ENCODE data around the gene FOSL2.

Gene FOSL2

GRCh38 chr2:28435241-28435640 lies 42.6 kb downstream of the FOSL2 start:
- Histone ChIP-seq H3K4me3 (ENCODE audit: low read length) (no peak overlapping the region), H3K23ac (ENCODE audit: low read length) (no peak overlapping the region), H4K8ac (ENCODE audit: low read depth, low read length) (no peak overlapping the region), H3K27ac (ENCODE audit: low read depth, low read length) (no peak overlapping the region), H3K79me2 (ENCODE audit: control insufficient read depth, insufficient read depth, low read length) (no peaks in the 10 kb centered on the region), H3K27me3 (ENCODE audit: insufficient read depth, low read length, poor library complexity) (no peaks in the 10 kb centered on the region), H4K5ac (ENCODE audit: low read length) (no peak overlapping the region), H3K36me3 (ENCODE audit: control insufficient read depth, insufficient read depth, low read length) (no peaks in the 10 kb centered on the region), H2BK15ac (replicated peaks; ENCODE audit: low read depth) (no peak overlapping the region), H3K56ac (ENCODE audit: low read length) (no peak overlapping the region), H2AK5ac (ENCODE audit: low read length) (no peak overlapping the region), H3K4me1 (ENCODE audit: control insufficient read depth, low read depth, low read length) (no peaks in the 10 kb centered on the region), H2BK5ac (ENCODE audit: low read length) (no peak overlapping the region), H3K4ac (ENCODE audit: low read depth, low read length) (no peak overlapping the region), H3K79me1 (ENCODE audit: low read length) (no peaks in the 10 kb centered on the region), H2BK120ac (ENCODE audit: low read depth, low read length) (no peak overlapping the region), H3K4me2 (ENCODE audit: low read length) (no peak overlapping the region), H3K18ac (ENCODE audit: low read length) (no peak overlapping the region), H3K9ac (ENCODE audit: low read length) (no peak overlapping the region)
- DNase-seq, result no peak
- WGBS (ENCODE audit: extremely low coverage, insufficient coverage, low lambda C conversion rate), result no CpG with 5 or more reads among the region's 4 CpGs

GRCh38 chr2:28435814-28436351 lies 43.2 kb downstream of the FOSL2 start:
- whole genome bisulfite sequencing (ENCODE audit: extremely low coverage, insufficient coverage, low lambda C conversion rate), result no CpG with 5 or more reads among the region's 4 CpGs
- H3K79me1 ChIP-seq (ENCODE audit: low read length), result no peaks in the 10 kb centered on the region

GRCh38 chr2:28436525-28437051 lies 43.9 kb downstream of the FOSL2 start:
- no peak overlapping the region for H3K27ac ChIP-seq (ENCODE audit: low read depth, low read length)
- no peak for DNase-seq

More at GRCh38 chr2:28435814-28436351, 43.2 kb downstream of the FOSL2 start:
- Histone ChIP-seq H2BK5ac (ENCODE audit: low read length) (no peak overlapping the region), H2AK5ac (ENCODE audit: low read length) (no peak overlapping the region), H3K27ac (ENCODE audit: low read depth, low read length) (no peak overlapping the region), H3K56ac (ENCODE audit: low read length) (no peak overlapping the region), H3K36me3 (ENCODE audit: control insufficient read depth, insufficient read depth, low read length) (no peaks in the 10 kb centered on the region), H3K23ac (ENCODE audit: low read length) (no peak overlapping the region), H3K4me3 (ENCODE audit: low read length) (no peak overlapping the region), H3K9ac (ENCODE audit: low read length) (no peak overlapping the region), H2BK120ac (ENCODE audit: low read depth, low read length) (no peak overlapping the region), H4K8ac (ENCODE audit: low read depth, low read length) (no peak overlapping the region), H3K27me3 (ENCODE audit: insufficient read depth, low read length, poor library complexity) (no peaks in the 10 kb centered on the region), H3K4me1 (ENCODE audit: control insufficient read depth, low read depth, low read length) (no peaks in the 10 kb centered on the region), H3K18ac (ENCODE audit: low read length) (no peak overlapping the region), H2BK15ac (replicated peaks; ENCODE audit: low read depth) (no peak overlapping the region), H4K5ac (ENCODE audit: low read length) (no peak overlapping the region), H3K79me2 (ENCODE audit: control insufficient read depth, insufficient read depth, low read length) (no peaks in the 10 kb centered on the region), H3K4ac (ENCODE audit: low read depth, low read length) (no peak overlapping the region), H3K4me2 (ENCODE audit: low read length) (no peak overlapping the region)
- DNase-seq, result no peak

GRCh38 chr2:28437149-28437835 lies 44.6 kb downstream of the FOSL2 start:
- H4K5ac ChIP-seq (ENCODE audit: low read length), result no peak overlapping the region
- no peak overlapping the region for H2BK15ac ChIP-seq (replicated peaks; ENCODE audit: low read depth)
- no peak overlapping the region for H3K9ac ChIP-seq (ENCODE audit: low read length)
- DNase-seq, result peak; percentile 61
- no CpG with 5 or more reads among the region's 18 CpGs for WGBS (ENCODE audit: extremely low coverage, insufficient coverage, low lambda C conversion rate)
- no peaks in the 10 kb centered on the region for H3K4me1 ChIP-seq (ENCODE audit: control insufficient read depth, low read depth, low read length)
- H2BK5ac ChIP-seq (ENCODE audit: low read length), result no peak overlapping the region
- H3K79me1 ChIP-seq (ENCODE audit: low read length), result no peaks in the 10 kb centered on the region
- no peaks in the 10 kb centered on the region for H3K36me3 ChIP-seq (ENCODE audit: control insufficient read depth, insufficient read depth, low read length)
- no peaks in the 10 kb centered on the region for H3K79me2 ChIP-seq (ENCODE audit: control insufficient read depth, insufficient read depth, low read length)
- H3K27me3 ChIP-seq (ENCODE audit: insufficient read depth, low read length, poor library complexity), result no peaks in the 10 kb centered on the region
- H3K27ac ChIP-seq (ENCODE audit: low read depth, low read length), result no peak overlapping the region
- no peak overlapping the region for H3K18ac ChIP-seq (ENCODE audit: low read length)
- no peak overlapping the region for H3K23ac ChIP-seq (ENCODE audit: low read length)
- H3K4ac ChIP-seq (ENCODE audit: low read depth, low read length), result no peak overlapping the region
- no peak overlapping the region for H2BK120ac ChIP-seq (ENCODE audit: low read depth, low read length)
- H3K4me3 ChIP-seq (ENCODE audit: low read length), result no peak overlapping the region
- no peak overlapping the region for H2AK5ac ChIP-seq (ENCODE audit: low read length)
- H3K4me2 ChIP-seq (ENCODE audit: low read length), result no peak overlapping the region
- no peak overlapping the region for H3K56ac ChIP-seq (ENCODE audit: low read length)
- H4K8ac ChIP-seq (ENCODE audit: low read depth, low read length), result no peak overlapping the region

More at GRCh38 chr2:28436525-28437051, 43.9 kb downstream of the FOSL2 start:
- H3K9ac ChIP-seq (ENCODE audit: low read length), result no peak overlapping the region
- no peak overlapping the region for H3K56ac ChIP-seq (ENCODE audit: low read length)
- no peak overlapping the region for H2BK5ac ChIP-seq (ENCODE audit: low read length)
- no peak overlapping the region for H2BK120ac ChIP-seq (ENCODE audit: low read depth, low read length)
- no peak overlapping the region for H4K5ac ChIP-seq (ENCODE audit: low read length)
- no peak overlapping the region for H3K18ac ChIP-seq (ENCODE audit: low read length)
- no peak overlapping the region for H2BK15ac ChIP-seq (replicated peaks; ENCODE audit: low read depth)
- no peaks in the 10 kb centered on the region for H3K4me1 ChIP-seq (ENCODE audit: control insufficient read depth, low read depth, low read length)
- H3K36me3 ChIP-seq (ENCODE audit: control insufficient read depth, insufficient read depth, low read length), result no peaks in the 10 kb centered on the region
- no peaks in the 10 kb centered on the region for H3K79me1 ChIP-seq (ENCODE audit: low read length)
- no CpG with 5 or more reads among the region's 17 CpGs for WGBS (ENCODE audit: extremely low coverage, insufficient coverage, low lambda C conversion rate)
- H2AK5ac ChIP-seq (ENCODE audit: low read length), result no peak overlapping the region
- H4K8ac ChIP-seq (ENCODE audit: low read depth, low read length), result no peak overlapping the region
- no peaks in the 10 kb centered on the region for H3K79me2 ChIP-seq (ENCODE audit: control insufficient read depth, insufficient read depth, low read length)
- H3K27me3 ChIP-seq (ENCODE audit: insufficient read depth, low read length, poor library complexity), result no peaks in the 10 kb centered on the region
- H3K4me2 ChIP-seq (ENCODE audit: low read length), result no peak overlapping the region
- H3K4ac ChIP-seq (ENCODE audit: low read depth, low read length), result no peak overlapping the region
- H3K23ac ChIP-seq (ENCODE audit: low read length), result no peak overlapping the region
- no peak overlapping the region for H3K4me3 ChIP-seq (ENCODE audit: low read length)

GRCh38 chr2:28437918-28438317 lies 45.3 kb downstream of the FOSL2 start:
- Histone ChIP-seq H3K79me2 (ENCODE audit: control insufficient read depth, insufficient read depth, low read length) (no peaks in the 10 kb centered on the region), H3K4me1 (ENCODE audit: control insufficient read depth, low read depth, low read length) (no peaks in the 10 kb centered on the region), H2BK5ac (ENCODE audit: low read length) (no peak overlapping the region), H3K56ac (ENCODE audit: low read length) (no peak overlapping the region), H2BK120ac (ENCODE audit: low read depth, low read length) (no peak overlapping the region), H3K27me3 (ENCODE audit: insufficient read depth, low read length, poor library complexity) (no peaks in the 10 kb centered on the region), H4K8ac (ENCODE audit: low read depth, low read length) (no peak overlapping the region), H3K27ac (ENCODE audit: low read depth, low read length) (no peak overlapping the region), H3K4me2 (ENCODE audit: low read length) (no peak overlapping the region), H3K9ac (ENCODE audit: low read length) (no peak overlapping the region), H3K18ac (ENCODE audit: low read length) (no peak overlapping the region), H3K4me3 (ENCODE audit: low read length) (no peak overlapping the region), H3K36me3 (ENCODE audit: control insufficient read depth, insufficient read depth, low read length) (no peaks in the 10 kb centered on the region), H2BK15ac (replicated peaks; ENCODE audit: low read depth) (no peak overlapping the region), H3K79me1 (ENCODE audit: low read length) (no peaks in the 10 kb centered on the region), H4K5ac (ENCODE audit: low read length) (no peak overlapping the region), H2AK5ac (ENCODE audit: low read length) (no peak overlapping the region), H3K23ac (ENCODE audit: low read length) (no peak overlapping the region), H3K4ac (ENCODE audit: low read depth, low read length) (no peak overlapping the region)
- no peak for DNase-seq
- WGBS (ENCODE audit: extremely low coverage, insufficient coverage, low lambda C conversion rate), result no CpG with 5 or more reads among the region's 5 CpGs
